HEK293 (cell line): ENCODE measurements around the gene ARHGDIA.

Source experiments
- CTCF ChIP-seq: fragments of 450-650 bp; formaldehyde crosslinking; IDR thresholded peaks from 2 replicates; pipeline ENCODE4 v1.5.1; 2016; ENCODE audit warnings: missing biosample characterization, missing genetic modification characterization
- MYNN ChIP-seq: fragments of 450-650 bp; formaldehyde crosslinking; IDR thresholded peaks from 2 replicates; pipeline ENCODE4 v1.5.1; 2016; ENCODE audit warnings: missing biosample characterization, missing genetic modification characterization, borderline replicate concordance
- YY1 ChIP-seq: fragments of 450-650 bp; formaldehyde crosslinking; IDR thresholded peaks from 2 replicates; pipeline ENCODE4 v1.5.1; 2018; ENCODE audit warnings: missing biosample characterization, missing genetic modification characterization
- ZFP37 ChIP-seq: fragments of 450-650 bp; formaldehyde crosslinking; IDR thresholded peaks from 2 replicates; pipeline ENCODE4 v1.5.1; 2016; ENCODE audit warnings: missing biosample characterization, missing genetic modification characterization
- ZNF26 ChIP-seq: fragments of 450-650 bp; formaldehyde crosslinking; IDR thresholded peaks from 2 replicates; pipeline ENCODE4 v1.5.1; 2016; ENCODE audit warnings: missing biosample characterization, missing genetic modification characterization
- ZNF341 ChIP-seq: fragments of 450-650 bp; formaldehyde crosslinking; IDR thresholded peaks from 2 replicates; pipeline ENCODE4; 2016; ENCODE audit warnings: low read depth, missing biosample characterization, missing genetic modification characterization
- ZNF362 ChIP-seq: fragments of 450-650 bp; formaldehyde crosslinking; IDR thresholded peaks from 2 replicates; pipeline ENCODE4 v1.5.1; 2016; ENCODE audit warnings: missing biosample characterization, missing genetic modification characterization
- ZNF571 ChIP-seq: fragments of 450-650 bp; formaldehyde crosslinking; IDR thresholded peaks from 2 replicates; pipeline ENCODE4 v1.5.0; 2017; ENCODE audit warnings: missing biosample characterization, missing genetic modification characterization

GRCh38 chr17:81904600-81905423 lies 33.7 kb upstream of the ARHGDIA start:
- TF ChIP-seq CTCF (tag by site-specific recombination): no peak
- TF ChIP-seq YY1: no peak
- no peak for TF ChIP-seq ZNF26 (tag by site-specific recombination)
- no peak for TF ChIP-seq ZFP37 (tag by site-specific recombination)
- no peak for TF ChIP-seq MYNN (tag by site-specific recombination)
- no peak for TF ChIP-seq ZNF571
- no peak for TF ChIP-seq ZNF362
- no peak for TF ChIP-seq ZNF341
